ENCODE measurements around the gene MYH6. TPM values are rescaled to one million over a fixed set of nuclear protein-coding genes. Genes with fewer than 3 reads are reported as not detected.
"Not testable (repeated sequence)": the region's sequence is repeated elsewhere in the genome, so short reads cannot be mapped to it uniquely, and the experiment has no call there.

MYH6 gene
- total RNA-seq, 1 experiment from 2014 or later, result not detected

GRCh38 chr14:23437133-23438100, 29.3 kb upstream of the MYH6 start:
- in situ Hi-C loops (cut with HindIII; ENCODE audit: low pct_unique_long_range_greater_than_20kb, low sequenced_read_pairs), result no loop called here
- no peak for DNase-seq (ENCODE audit: low read depth, low spot score)

GRCh38 chr14:23436327-23437132, 28.5 kb upstream of the MYH6 start:
- DNase-seq (ENCODE audit: low read depth, low spot score), result no peak
- in situ Hi-C loops (cut with HindIII; ENCODE audit: low pct_unique_long_range_greater_than_20kb, low sequenced_read_pairs), result no loop called here

- in situ Hi-C loops (cut with HindIII; ENCODE audit: low pct_unique_long_range_greater_than_20kb, low sequenced_read_pairs), result no loop called here
Measured at GRCh38 chr14:23435543-23436326, 27.7 kb upstream of the MYH6 start, which contains the start of gene MYH7. Gene MYH7, minus strand, starts transcription at chr14:23435660. Its CDS starts 1,928 bp downstream, at chr14:23433732.

GRCh38 chr14:23434488-23435222, 26.6 kb upstream of the MYH6 start:
- in situ Hi-C loops (cut with HindIII; ENCODE audit: low pct_unique_long_range_greater_than_20kb, low sequenced_read_pairs), result no loop called here
- no peak for DNase-seq (ENCODE audit: low read depth, low spot score)

More at GRCh38 chr14:23435543-23436326, 27.7 kb upstream of the MYH6 start, which contains the start of gene MYH7:
- DNase-seq (ENCODE audit: low read depth, low spot score), result no peak

- in situ Hi-C loops (cut with HindIII; ENCODE audit: low pct_unique_long_range_greater_than_20kb, low sequenced_read_pairs), result no loop called here
- no peak for DNase-seq (ENCODE audit: low read depth, low spot score)
Measured at GRCh38 chr14:23433457-23433856, 25.4 kb upstream of the MYH6 start.

GRCh38 chr14:23432946-23433345, 24.9 kb upstream of the MYH6 start:
- DNase-seq (ENCODE audit: low read depth, low spot score), result no peak
- in situ Hi-C loops (cut with HindIII; ENCODE audit: low pct_unique_long_range_greater_than_20kb, low sequenced_read_pairs), result no loop called here

- in situ Hi-C loops (cut with HindIII; ENCODE audit: low pct_unique_long_range_greater_than_20kb, low sequenced_read_pairs), result no loop called here
- DNase-seq (ENCODE audit: low read depth, low spot score), result no peak
Measured at GRCh38 chr14:23432102-23432925, 24.2 kb upstream of the MYH6 start.

- in situ Hi-C loops (cut with HindIII; ENCODE audit: low pct_unique_long_range_greater_than_20kb, low sequenced_read_pairs), result no loop called here
- DNase-seq (ENCODE audit: low read depth, low spot score), result no peak
Measured at GRCh38 chr14:23431486-23431885, 23.4 kb upstream of the MYH6 start.

GRCh38 chr14:23430723-23431085, 22.6 kb upstream of the MYH6 start:
- DNase-seq (ENCODE audit: low read depth, low spot score), result no peak
- in situ Hi-C loops (cut with HindIII; ENCODE audit: low pct_unique_long_range_greater_than_20kb, low sequenced_read_pairs), result no loop called here

- DNase-seq (ENCODE audit: low read depth, low spot score), result no peak
- in situ Hi-C loops (cut with HindIII; ENCODE audit: low pct_unique_long_range_greater_than_20kb, low sequenced_read_pairs), result no loop called here
Measured at GRCh38 chr14:23430016-23430722, 22.1 kb upstream of the MYH6 start.

- DNase-seq (ENCODE audit: low read depth, low spot score), result no peak
- in situ Hi-C loops (cut with HindIII; ENCODE audit: low pct_unique_long_range_greater_than_20kb, low sequenced_read_pairs), result no loop called here
Measured at GRCh38 chr14:23428686-23429495, 20.8 kb upstream of the MYH6 start.

GRCh38 chr14:23425798-23426197, 17.7 kb upstream of the MYH6 start:
- DNase-seq (ENCODE audit: low read depth, low spot score); in situ Hi-C loops (cut with HindIII; ENCODE audit: low pct_unique_long_range_greater_than_20kb, low sequenced_read_pairs): not testable (repeated sequence)

- no peak for DNase-seq (ENCODE audit: low read depth, low spot score)
- in situ Hi-C loops (cut with HindIII; ENCODE audit: low pct_unique_long_range_greater_than_20kb, low sequenced_read_pairs), result no loop called here
Measured at GRCh38 chr14:23425169-23425568, 17.1 kb upstream of the MYH6 start.

- no peak for DNase-seq (ENCODE audit: low read depth, low spot score)
Measured at GRCh38 chr14:23423657-23424056, 15.6 kb upstream of the MYH6 start.

GRCh38 chr14:23421594-23421993, 13.5 kb upstream of the MYH6 start:
- in situ Hi-C loops (cut with HindIII; ENCODE audit: low pct_unique_long_range_greater_than_20kb, low sequenced_read_pairs), result no loop called here
- no peak for DNase-seq (ENCODE audit: low read depth, low spot score)

More at GRCh38 chr14:23423657-23424056, 15.6 kb upstream of the MYH6 start:
- in situ Hi-C loops (cut with HindIII; ENCODE audit: low pct_unique_long_range_greater_than_20kb, low sequenced_read_pairs), result no loop called here

All from SK-MEL-5 (cell line).